Fibroblast of gingiva (primary cell): Measurements from ENCODE around the gene RPS21.

Experiments used
- DNase-seq: peaks from one replicate; pipeline ENCODE4 v3.0.0-alpha.2; 2011; ENCODE audit warnings: low read depth

Gene RPS21

GRCh38 chr20:62378215-62378614 lies 8.7 kb upstream of the RPS21 start:
- no peak for DNase-seq

GRCh38 chr20:62381202-62381797 lies 5.6 kb upstream of the RPS21 start:
- no peak for DNase-seq

DNA sequence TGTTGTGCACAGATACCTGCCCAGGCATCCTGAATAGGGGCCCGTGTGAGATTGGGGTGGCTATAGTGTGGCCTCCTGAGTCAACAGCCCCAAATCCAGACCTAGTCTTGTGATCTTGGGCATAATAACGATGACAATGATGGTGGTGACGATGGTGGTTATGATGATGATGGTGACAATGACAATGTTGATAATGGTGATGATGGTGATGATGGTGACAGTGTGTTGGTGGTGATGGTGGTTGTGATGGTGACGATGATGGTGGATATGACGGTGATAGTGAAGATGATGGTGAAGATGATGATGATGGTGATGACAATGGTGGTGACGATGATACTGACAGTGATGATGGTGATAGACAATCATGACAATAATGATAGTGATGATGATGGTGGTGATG lies 5.1 kb upstream of the RPS21 start:
- DNase-seq = no peak

DNA sequence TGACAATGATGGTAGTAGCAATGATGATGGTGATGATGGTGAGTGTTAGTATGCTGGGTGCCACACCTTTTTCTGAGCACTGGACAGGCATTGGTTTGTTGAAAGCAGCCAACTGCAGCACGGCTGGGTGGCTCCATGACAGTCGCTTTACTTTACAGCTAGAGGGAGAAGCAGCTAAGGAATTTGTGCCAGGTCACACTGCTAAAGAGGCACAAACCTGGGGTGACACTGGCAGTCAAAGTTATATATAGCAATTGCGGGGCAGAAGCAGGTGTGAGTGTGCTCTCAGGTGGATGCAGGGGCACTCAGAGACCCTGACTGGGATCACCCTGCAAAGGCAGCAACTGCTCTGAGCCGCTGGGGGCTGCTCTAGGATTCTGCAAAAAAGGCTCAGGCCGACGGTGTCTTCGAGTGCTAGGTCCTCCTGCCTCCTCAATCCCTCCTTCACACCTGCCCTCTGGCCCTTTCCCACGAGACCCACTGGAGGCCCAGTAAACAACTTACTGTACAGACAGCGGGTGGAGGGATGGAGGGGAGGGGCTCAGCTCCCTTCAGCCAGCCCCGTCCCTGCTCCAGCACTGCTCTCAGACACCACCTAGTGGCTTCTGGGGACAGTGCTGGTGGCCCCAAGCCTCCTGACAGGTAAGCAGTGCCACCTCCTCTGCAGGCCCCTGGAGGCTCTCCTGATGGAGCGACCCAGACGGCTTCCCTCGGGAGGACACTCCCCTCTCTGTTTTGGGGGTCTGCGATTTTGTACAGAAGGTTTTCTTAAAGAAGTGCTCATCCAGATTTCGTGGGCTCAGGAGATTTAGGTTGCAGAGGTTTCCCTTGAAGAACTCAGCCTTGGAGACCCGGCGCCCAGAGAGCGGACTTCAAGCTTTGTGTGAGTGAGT lies 4.4 kb upstream of the RPS21 start:
- peak; percentile 56 for DNase-seq

DNA sequence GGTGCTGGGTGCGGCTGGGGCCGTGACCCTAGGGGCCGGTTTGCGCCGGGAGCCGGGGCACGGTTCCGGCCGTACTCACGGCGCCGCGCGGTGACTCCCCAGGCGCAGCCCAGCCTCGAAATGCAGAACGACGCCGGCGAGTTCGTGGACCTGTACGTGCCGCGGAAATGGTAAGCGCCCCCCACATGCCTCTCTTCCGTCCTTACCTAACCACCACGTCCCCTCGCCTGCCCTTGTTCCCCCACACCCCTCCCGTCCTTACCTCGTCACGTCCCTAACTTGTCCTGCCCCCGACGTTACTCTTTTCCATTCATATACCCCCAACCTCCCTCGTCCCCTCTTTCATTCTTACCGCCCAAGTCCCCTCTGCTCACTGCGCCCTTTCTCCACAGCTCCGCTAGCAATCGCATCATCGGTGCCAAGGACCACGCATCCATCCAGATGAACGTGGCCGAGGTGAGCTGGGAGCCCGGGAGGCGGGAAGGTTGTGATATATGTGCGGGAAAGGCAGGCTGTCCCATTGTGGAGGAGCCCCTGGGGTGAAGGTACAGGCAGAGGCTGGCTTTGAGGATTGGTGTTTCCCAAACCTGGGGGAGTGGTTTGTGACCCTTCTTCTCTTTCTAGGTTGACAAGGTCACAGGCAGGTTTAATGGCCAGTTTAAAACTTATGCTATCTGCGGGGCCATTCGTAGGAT lies 463 bp downstream of the RPS21 start:
- DNase-seq = no peak

- no peak for DNase-seq
Measured at GRCh38 chr20:62387933-62388635, 1.2 kb downstream of the RPS21 start.

DNA sequence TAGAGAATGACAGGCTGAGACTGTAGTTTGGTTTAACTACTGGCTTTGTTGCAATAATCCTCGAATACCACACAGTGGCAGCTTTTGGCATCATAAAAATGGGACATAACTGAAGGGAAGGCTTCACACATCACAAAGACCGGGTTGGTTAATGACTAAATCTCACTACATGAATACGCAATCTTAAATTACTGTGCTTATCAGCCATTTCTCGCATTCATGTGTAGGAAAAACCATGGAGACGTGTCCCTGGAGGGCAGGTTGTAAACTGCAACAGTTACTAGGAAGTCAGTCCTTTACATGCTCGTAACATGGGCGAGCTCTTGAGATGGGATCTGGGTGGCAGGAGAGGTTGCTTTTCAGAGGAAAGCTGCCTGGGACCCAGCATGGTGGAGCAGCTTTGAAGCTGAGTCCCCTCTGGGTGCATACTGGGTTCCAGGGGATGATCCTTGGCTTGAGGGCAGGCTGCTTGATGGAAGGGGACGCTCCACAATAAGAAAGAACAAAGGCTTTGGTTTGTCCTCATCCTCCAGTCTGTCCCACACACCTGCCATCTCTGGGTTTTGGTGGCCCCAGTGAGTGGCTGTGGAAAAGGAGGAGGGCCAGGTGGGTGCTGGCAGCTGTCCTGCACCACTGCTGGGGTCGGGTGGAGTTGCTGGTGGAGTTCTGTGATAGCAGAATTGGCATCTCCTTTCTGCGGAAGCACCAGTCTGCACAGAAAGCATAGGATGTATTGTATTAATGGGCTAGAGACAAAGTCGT lies 2.1 kb downstream of the RPS21 start:
- DNase-seq = no peak

- no peak for DNase-seq
Measured at GRCh38 chr20:62389601-62390087, 2.7 kb downstream of the RPS21 start.

DNA sequence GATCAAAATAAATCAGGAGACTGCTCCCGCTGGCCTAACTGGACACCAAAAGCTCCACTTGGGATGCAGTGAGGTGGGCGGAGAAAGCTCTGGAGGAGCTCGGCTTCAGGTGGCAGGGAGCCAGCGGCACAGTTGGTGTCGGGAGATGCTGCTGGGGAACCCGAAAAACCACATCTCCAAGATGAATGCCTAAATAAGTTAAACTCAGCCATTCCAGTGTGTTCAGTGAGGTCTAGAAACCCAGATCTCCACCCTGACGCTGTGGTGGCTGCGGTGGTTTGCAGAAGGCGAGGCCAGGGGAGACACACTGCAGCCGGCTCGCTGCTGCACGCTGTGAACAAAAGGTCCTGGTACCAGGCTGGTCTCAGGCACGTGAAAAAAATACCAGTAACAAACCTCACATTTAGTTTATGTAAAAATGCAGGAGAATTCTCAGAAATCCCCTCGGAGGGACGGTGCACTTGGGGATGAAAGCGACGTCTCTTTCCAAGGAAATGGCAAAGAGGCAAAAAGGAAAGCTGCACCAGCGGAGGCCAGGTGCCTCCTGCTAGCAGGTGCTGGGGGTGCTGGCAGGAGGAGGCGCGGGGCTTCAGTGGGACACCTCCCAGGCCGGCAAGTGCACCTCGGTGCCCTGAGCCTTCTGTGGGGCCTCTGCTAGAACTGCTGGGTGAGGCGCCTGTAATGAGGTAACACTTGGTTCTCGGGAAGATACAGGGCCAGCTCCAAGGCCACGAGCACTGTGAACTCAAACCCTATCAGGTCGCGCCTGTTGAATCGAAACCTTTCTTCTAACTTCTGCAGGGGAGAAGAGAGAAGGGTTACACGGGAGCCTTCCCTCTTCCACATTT lies 3.6 kb downstream of the RPS21 start:
- DNase-seq = no peak

DNA sequence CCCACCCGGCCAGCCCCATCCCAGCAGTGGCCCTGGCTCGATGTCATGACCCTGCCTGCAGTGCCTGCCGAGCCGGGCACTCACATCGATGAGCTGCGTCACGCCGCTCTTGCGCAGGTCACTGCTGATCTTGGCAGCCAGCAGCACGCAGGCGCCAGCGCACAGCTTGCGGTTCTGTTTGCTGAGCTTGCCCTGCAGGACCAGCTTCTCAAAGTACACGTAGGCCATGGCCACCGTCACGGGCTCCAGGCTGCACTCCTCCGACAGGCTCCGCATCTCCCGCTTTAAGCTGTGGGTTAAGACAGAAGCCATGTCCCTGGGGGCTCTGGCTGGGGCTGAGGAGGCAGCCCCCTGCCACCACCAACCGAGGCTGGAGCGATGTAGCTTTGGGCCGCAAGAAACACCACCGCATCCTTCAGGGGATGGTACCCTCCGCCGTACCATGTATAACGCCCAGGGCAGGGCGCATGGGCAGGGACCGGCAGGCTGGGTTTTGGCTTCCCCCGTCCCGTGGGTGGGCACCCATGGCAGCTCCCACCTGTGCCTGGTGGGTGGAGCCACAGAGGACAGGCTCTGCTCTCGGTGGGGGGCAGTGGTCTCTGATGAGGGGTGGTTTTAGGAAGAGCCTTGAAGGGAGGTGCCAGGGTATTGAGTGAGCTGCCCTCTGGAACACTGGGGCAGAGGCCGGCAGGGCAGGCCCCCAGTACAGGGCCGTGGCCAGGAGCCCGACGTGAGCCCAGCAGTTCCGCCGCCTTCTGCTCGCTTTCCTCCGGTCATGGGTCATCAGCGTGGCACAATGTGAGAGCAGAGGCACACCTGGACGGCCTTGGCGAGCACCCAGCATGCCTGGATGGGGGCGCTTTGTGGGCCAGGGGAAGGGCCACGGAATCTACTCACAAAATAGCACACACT lies 4.5 kb downstream of the RPS21 start:
- no peak for DNase-seq

GRCh38 chr20:62392077-62392418 lies 5.1 kb downstream of the RPS21 start:
- DNase-seq = no peak

DNA sequence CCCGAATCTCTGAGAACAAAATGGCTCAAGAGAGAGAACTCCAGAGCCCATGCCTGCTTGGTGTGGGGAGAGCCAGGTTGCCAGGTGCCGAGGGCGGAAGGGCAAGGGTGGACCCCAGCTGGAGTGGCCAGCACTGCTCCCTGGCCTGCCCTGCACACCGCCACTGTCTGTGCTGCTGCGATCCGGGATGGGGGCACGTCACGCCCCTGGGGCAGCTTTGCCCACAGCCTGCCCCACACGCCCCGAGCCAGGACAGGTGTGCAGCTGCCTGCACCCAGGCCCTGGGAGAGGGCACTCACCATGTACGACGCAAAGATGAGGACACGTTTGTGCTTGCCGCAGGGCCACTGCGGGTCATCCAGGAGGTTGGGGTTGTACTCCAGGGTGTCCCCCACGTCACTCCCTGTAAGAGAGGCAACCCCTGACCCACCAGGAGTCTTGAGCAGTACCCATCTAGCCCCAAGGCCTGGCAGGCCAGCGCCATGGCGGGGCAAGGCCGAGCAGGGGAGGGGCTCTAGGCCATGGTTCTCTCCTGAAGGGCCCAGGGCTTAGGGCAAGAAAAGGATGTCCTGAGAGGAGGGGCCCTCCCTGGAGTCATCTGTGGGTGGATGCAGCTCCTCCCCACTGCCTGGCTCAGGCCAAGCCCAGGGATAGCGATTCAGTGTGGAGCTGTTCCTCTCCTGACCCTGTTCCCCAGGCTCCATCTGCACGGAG lies 5.9 kb downstream of the RPS21 start:
- no peak for DNase-seq

- no peak for DNase-seq
Measured at GRCh38 chr20:62393335-62393665, 6.4 kb downstream of the RPS21 start.

DNA sequence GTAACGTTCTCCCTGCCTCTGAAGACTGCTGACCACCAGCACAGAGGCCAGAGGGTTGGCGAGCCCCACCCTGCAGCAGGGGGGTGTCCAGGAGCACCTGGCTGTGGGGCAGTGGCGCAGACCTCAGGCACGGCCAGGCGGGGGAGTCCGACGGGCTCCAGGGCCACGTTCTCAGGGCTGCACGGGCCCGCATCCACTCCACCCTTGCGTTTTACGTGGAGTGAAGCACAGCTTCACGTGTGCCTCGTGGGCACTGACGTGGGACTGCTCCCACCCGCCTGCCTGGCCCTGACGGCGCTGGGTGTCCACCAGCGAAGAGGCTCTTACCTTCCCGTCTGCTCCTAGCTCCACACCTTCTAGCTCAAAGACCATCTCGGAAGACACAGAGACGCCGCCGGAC lies 6.9 kb downstream of the RPS21 start:
- no peak for DNase-seq

GRCh38 chr20:62394248-62395245 lies 7.6 kb downstream of the RPS21 start:
- DNase-seq = no peak

GRCh38 chr20:62395311-62396242 lies 8.7 kb downstream of the RPS21 start:
- DNase-seq = no peak
